Amniotic epithelial cell (primary cell): ENCODE results near the gene LPCAT1.
"Not testable (repeated sequence)": the region's sequence is repeated elsewhere in the genome, so short reads cannot be mapped to it uniquely, and the experiment has no call there.

Experiments
- DNase-seq: peaks from one replicate; pipeline ENCODE4 v3.0.0-alpha.2; 2010; ENCODE audit warnings: low read depth

The LPCAT1 gene

GRCh38 chr5:1523793-1524480, at the start of gene LPCAT1:
TSS of gene LPCAT1 (minus strand) at chr5:1523960. CDS start at chr5:1523844, 116 bp downstream.
- DNase-seq: peak; percentile 54

GRCh38 chr5:1571875-1572274, 48.1 kb upstream of the LPCAT1 start:
- not testable (repeated sequence) for DNase-seq

GRCh38 chr5:1570975-1571374, 47.2 kb upstream of the LPCAT1 start:
- DNase-seq: no peak

- DNase-seq: peak; percentile 97
Observed at GRCh38 chr5:1568201-1568979, 44.6 kb upstream of the LPCAT1 start.

GRCh38 chr5:1567527-1568200, 43.9 kb upstream of the LPCAT1 start:
- DNase-seq: peak; percentile 96

- DNase-seq: no peak
Observed at GRCh38 chr5:1565737-1566734, 42.3 kb upstream of the LPCAT1 start.

- DNase-seq: no peak
Observed at GRCh38 chr5:1564824-1565736, 41.3 kb upstream of the LPCAT1 start.

- DNase-seq: peak; percentile 42
Observed at GRCh38 chr5:1564182-1564748, 40.5 kb upstream of the LPCAT1 start.

GRCh38 chr5:1563617-1564181, 39.9 kb upstream of the LPCAT1 start:
- DNase-seq: no peak

GRCh38 chr5:1563051-1563461, 39.3 kb upstream of the LPCAT1 start:
- no peak for DNase-seq

GRCh38 chr5:1562599-1562998, 38.8 kb upstream of the LPCAT1 start:
- DNase-seq: no peak

GRCh38 chr5:1561402-1561929, 37.7 kb upstream of the LPCAT1 start:
- DNase-seq: no peak

- not testable (repeated sequence) for DNase-seq
Observed at GRCh38 chr5:1560499-1560898, 36.7 kb upstream of the LPCAT1 start.

GRCh38 chr5:1558944-1559343, 35.2 kb upstream of the LPCAT1 start:
- DNase-seq: no peak

GRCh38 chr5:1557114-1557873, 33.5 kb upstream of the LPCAT1 start:
- DNase-seq: no peak

GRCh38 chr5:1555808-1556731, 32.3 kb upstream of the LPCAT1 start:
- DNase-seq: no peak

- DNase-seq: peak; percentile 95
Observed at GRCh38 chr5:1555011-1555807, 31.4 kb upstream of the LPCAT1 start.
